PC-9 (cell line): ENCODE results near the gene MINDY4. TPM values are rescaled to one million over a fixed set of nuclear protein-coding genes. Genes with fewer than 3 reads are reported as not detected.

Experiments used
- BruUV-seq: library from RNA; stranded (reverse); fragments of 400-500 nt; replicated peaks from 2 replicates; lab custom pipeline; 2021; lab: Mats Ljungman, UMichigan
- CTCF ChIA-PET: fragments of 300-600 bp; sonication (Branson Sonifier 250); formaldehyde crosslinking; loops from one replicate; lab custom pipeline; 2022; ENCODE audit warnings: antibody characterized with exemption; lab: Charles Lee
- POLR2A ChIA-PET: fragments of 300-600 bp; sonication (Branson Sonifier 250); formaldehyde crosslinking; loops from one replicate; lab custom pipeline; 2022; ENCODE audit warnings: antibody characterized with exemption; ENCODE audit not compliant: unreplicated experiment; lab: Charles Lee
- DNase-seq, 2 experiments: peaks; one replicate each; pipeline versions ENCODE4 v3.0.0 to v3.0.0-alpha.2; 2015 to 2022; ENCODE audit warnings: mixed read lengths in 1 of 2
- H2AFZ ChIP-seq: fragments of 200-600 bp; sonication (generic); 2 replicates; pipeline ENCODE4 v1.8.1; 2017; ENCODE audit warnings: antibody characterized with exemption
- H3F3A ChIP-seq: fragments of 200-600 bp; sonication (generic); 2 replicates; pipeline ENCODE4 v1.8.1; 2017; ENCODE audit warnings: antibody characterized with exemption, mild to moderate bottlenecking, low read depth; ENCODE audit not compliant: insufficient read depth
- H3K27ac ChIP-seq: fragments of 200-600 bp; sonication (generic); 2 replicates; pipeline ENCODE4 v1.6.1; 2016; ENCODE audit warnings: mixed run types
- H3K27me3 ChIP-seq: fragments of 200-600 bp; sonication (generic); 2 replicates; pipeline ENCODE4 v1.6.1; 2016; ENCODE audit warnings: low read depth, mixed run types; ENCODE audit not compliant: insufficient read depth
- H3K36me3 ChIP-seq: fragments of 200-600 bp; sonication (generic); 2 replicates; pipeline ENCODE4 v1.6.1; 2016; ENCODE audit warnings: low read depth, mixed run types
- H3K4me1 ChIP-seq: fragments of 200-600 bp; sonication (generic); replicated peaks from 2 replicates; pipeline ENCODE4 v1.6.1; 2016; ENCODE audit warnings: mixed run types; ENCODE audit not compliant: insufficient read depth
- H3K4me2 ChIP-seq: fragments of 200-600 bp; sonication (generic); 2 replicates; pipeline ENCODE4 v1.6.1; 2017; ENCODE audit warnings: mixed run types
- H3K4me3 ChIP-seq: fragments of 200-600 bp; sonication (generic); 2 replicates; pipeline ENCODE4 v1.6.1; 2016; ENCODE audit warnings: mixed run types
- H3K79me2 ChIP-seq: fragments of 200-600 bp; sonication (generic); 2 replicates; pipeline ENCODE4 v1.6.1; 2017; ENCODE audit warnings: low read depth, mixed run types
- H3K9me2 ChIP-seq: fragments of 200-600 bp; sonication (generic); 2 replicates; pipeline ENCODE4 v1.8.1; 2017; ENCODE audit warnings: mild to moderate bottlenecking; ENCODE audit not compliant: insufficient read depth
- H3K9me3 ChIP-seq: fragments of 200-600 bp; sonication (generic); 2 replicates; pipeline ENCODE4 v1.8.1; 2016; ENCODE audit warnings: low read depth; ENCODE audit not compliant: insufficient read depth
- H4K20me1 ChIP-seq: fragments of 200-600 bp; sonication (generic); 2 replicates; pipeline ENCODE4 v1.8.1; 2017; ENCODE audit not compliant: insufficient read depth
- EZH2 ChIP-seq: fragments of 200-600 bp; sonication (generic); IDR thresholded peaks from 2 replicates; pipeline ENCODE4 v1.8.0; 2017; ENCODE audit warnings: antibody characterized with exemption, low read depth
- intact Hi-C: fragments of 100-400 bp; cut with micrococcal nuclease; formaldehyde crosslinking; loops from one replicate; pipeline ENCODE4 v1.10.0; 2022; ENCODE audit not compliant: unreplicated experiment
- total RNA-seq: library from RNA; stranded (reverse); gene quantifications from 2 replicates; pipeline ENCODE4 v1.2.3, GENCODE V29; 2021
- TF ChIP-seq, protein P1 (sequence below): fragments of 200-600 bp; sonication (generic); conservative IDR thresholded peaks from 2 replicates; pipeline ENCODE4 v1.6.1; 2017; ENCODE audit warnings: mixed run types, antibody characterized with exemption, mild to moderate bottlenecking, moderate library complexity

Gene MINDY4
- total RNA-seq, 1 experiment from 2014 or later, result 14.8 TPM

DNA sequence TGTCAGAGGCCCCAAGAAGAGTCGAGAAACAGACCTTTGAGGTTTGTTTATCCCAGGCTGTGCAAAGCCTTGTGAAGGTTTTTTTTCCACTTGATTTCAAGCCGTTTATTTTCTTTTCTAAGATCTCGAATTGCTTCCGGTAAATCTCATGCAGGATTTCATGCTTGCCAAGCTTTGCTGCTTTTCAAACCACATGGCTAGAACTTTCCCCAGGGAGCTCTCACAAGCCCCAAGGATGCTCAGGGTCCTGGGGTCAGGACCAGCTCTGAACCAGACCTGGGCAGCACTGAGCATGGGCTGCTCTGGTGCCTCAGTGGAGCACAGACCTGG lies 92.5 kb downstream of the MINDY4 start:
- POLR2A ChIA-PET, result no interaction called here
- no peak for TF ChIP-seq EZH2
- TF ChIP-seq, protein P1, sequence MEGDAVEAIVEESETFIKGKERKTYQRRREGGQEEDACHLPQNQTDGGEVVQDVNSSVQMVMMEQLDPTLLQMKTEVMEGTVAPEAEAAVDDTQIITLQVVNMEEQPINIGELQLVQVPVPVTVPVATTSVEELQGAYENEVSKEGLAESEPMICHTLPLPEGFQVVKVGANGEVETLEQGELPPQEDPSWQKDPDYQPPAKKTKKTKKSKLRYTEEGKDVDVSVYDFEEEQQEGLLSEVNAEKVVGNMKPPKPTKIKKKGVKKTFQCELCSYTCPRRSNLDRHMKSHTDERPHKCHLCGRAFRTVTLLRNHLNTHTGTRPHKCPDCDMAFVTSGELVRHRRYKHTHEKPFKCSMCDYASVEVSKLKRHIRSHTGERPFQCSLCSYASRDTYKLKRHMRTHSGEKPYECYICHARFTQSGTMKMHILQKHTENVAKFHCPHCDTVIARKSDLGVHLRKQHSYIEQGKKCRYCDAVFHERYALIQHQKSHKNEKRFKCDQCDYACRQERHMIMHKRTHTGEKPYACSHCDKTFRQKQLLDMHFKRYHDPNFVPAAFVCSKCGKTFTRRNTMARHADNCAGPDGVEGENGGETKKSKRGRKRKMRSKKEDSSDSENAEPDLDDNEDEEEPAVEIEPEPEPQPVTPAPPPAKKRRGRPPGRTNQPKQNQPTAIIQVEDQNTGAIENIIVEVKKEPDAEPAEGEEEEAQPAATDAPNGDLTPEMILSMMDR, result no peak
- CTCF ChIA-PET, result no interaction called here

DNA sequence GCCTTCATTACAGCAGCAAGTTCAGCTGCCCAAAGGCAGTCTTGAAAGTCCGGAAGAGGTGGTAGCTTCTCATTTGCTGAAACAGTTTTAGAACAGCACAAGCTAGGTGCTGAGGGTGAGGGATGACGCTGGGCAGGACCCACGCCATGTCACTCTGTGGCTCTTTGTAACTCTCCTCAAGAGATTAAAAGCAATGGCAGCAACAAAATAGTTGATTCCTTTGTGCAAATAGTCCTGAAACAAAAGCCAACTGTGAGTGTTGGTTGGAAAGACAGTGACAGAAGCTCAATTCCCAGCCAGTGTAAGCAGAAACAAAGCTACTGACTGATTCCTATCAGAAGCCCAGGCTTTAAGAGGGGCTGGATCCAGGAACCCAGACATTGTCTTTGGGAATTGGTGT lies 92.9 kb downstream of the MINDY4 start:
- Histone ChIP-seq H3K4me3 (no peak overlapping the region), H3K27ac (no peak overlapping the region), H3K79me2 (no peaks in the 10 kb centered on the region), H3K4me1 (peaks cover 20% of the 10 kb centered on the region), H3K9me2 (no peaks in the 10 kb centered on the region), H3F3A (peaks cover 7% of the 10 kb centered on the region; the same call in 1 of the 2 replicates), H3K27me3 (no peaks in the 10 kb centered on the region), H3K4me2 (no peak overlapping the region), H3K9me3 (no peaks in the 10 kb centered on the region), H4K20me1 (no peaks in the 10 kb centered on the region), H3K36me3 (no peaks in the 10 kb centered on the region), H2AFZ (no peak overlapping the region)
- TF ChIP-seq, protein P1, result no peak
- TF ChIP-seq EZH2, result no peak
- DNase-seq, result no peak
- no TSS peak for BruUV-seq
- ChIA-PET CTCF (no interaction called here), POLR2A (no interaction called here)
- intact Hi-C loops, result no loop called here

More for the DNA sequence above, 92.5 kb downstream of the MINDY4 start:
- intact Hi-C loops, result no loop called here
- no peak for DNase-seq
- Histone ChIP-seq H3K4me2 (no peak overlapping the region), H3K9me2 (no peaks in the 10 kb centered on the region), H3K36me3 (no peaks in the 10 kb centered on the region), H3K9me3 (no peaks in the 10 kb centered on the region), H3K27me3 (no peaks in the 10 kb centered on the region), H3F3A (peaks cover 7% of the 10 kb centered on the region; the same call in 1 of the 2 replicates), H3K4me3 (no peak overlapping the region), H3K4me1 (peaks cover 25% of the 10 kb centered on the region), H2AFZ (no peak overlapping the region), H3K79me2 (no peaks in the 10 kb centered on the region), H4K20me1 (no peaks in the 10 kb centered on the region), H3K27ac (no peak overlapping the region)
- BruUV-seq, result no TSS peak

DNA sequence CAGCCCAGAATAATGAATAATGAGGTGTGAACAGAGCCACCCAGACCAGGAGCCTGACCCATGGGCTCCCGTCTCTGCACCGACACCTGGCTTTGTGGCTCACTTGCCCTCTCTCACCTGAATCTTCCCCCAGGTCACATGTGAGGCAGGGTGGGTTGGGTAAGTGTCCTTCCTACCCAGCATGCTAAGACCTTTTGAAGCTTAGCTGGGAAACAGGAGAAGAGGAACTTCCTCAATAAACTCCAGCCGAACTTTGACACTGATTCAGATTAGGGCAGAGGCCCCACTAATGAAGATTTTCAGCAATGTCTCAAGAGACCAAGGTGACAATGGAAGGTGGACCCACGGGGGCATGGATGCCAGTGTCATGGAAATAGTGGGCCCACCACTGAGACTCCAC lies 93.9 kb downstream of the MINDY4 start:
- no TSS peak for BruUV-seq

More for the DNA sequence above, 93.9 kb downstream of the MINDY4 start:
- Histone ChIP-seq H3K36me3 (no peaks in the 10 kb centered on the region), H3K79me2 (no peaks in the 10 kb centered on the region), H3K9me2 (no peaks in the 10 kb centered on the region), H4K20me1 (no peaks in the 10 kb centered on the region), H3F3A (peaks cover 6% of the 10 kb centered on the region; the same call in 1 of the 2 replicates), H3K27me3 (no peaks in the 10 kb centered on the region), H2AFZ (no peak overlapping the region), H3K4me3 (no peak overlapping the region), H3K27ac (no peak overlapping the region), H3K4me2 (no peak overlapping the region), H3K9me3 (no peaks in the 10 kb centered on the region), H3K4me1 (peaks cover 11% of the 10 kb centered on the region)
- no peak for DNase-seq
- ChIA-PET CTCF (no interaction called here), POLR2A (no interaction called here)
- intact Hi-C loops, result no loop called here
- TF ChIP-seq, protein P1, result no peak
- no peak for TF ChIP-seq EZH2
